HG03520 (cell line): ENCODE results near the gene SGPP1.
"Not testable (repeated sequence)": the region's sequence is repeated elsewhere in the genome, so short reads cannot be mapped to it uniquely, and the experiment has no call there.

ENCODE experiments used
- ATAC-seq: cut with Tn5 transposase; IDR thresholded peaks from one replicate; pipeline ENCODE4 v1.9.1; 2021; ENCODE audit warnings: mild to moderate bottlenecking, moderate library complexity; ENCODE audit not compliant: unreplicated experiment

The SGPP1 gene

GRCh38 chr14:63727231-63727735 lies 582 bp downstream of the SGPP1 start:
- ATAC-seq: peak; percentile 29

DNA sequence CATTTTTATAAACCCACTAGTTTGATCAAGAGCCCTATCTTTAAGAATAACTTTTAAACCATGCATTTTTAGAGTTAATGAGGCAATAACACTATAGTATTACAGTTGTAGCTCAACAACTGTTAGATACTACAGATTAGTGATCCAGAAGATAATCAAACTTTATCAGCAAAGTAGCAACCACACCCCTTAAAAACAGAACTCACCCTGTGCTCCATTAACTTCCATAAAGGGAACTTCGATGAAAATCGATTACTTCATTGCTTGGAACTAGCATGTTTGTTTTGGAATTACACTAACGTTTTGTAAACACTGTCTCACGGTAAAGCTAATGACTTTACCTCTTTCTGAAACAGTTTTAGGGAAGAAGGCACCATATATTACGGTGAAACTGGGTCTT lies 1.4 kb downstream of the SGPP1 start:
- ATAC-seq: no peak

DNA sequence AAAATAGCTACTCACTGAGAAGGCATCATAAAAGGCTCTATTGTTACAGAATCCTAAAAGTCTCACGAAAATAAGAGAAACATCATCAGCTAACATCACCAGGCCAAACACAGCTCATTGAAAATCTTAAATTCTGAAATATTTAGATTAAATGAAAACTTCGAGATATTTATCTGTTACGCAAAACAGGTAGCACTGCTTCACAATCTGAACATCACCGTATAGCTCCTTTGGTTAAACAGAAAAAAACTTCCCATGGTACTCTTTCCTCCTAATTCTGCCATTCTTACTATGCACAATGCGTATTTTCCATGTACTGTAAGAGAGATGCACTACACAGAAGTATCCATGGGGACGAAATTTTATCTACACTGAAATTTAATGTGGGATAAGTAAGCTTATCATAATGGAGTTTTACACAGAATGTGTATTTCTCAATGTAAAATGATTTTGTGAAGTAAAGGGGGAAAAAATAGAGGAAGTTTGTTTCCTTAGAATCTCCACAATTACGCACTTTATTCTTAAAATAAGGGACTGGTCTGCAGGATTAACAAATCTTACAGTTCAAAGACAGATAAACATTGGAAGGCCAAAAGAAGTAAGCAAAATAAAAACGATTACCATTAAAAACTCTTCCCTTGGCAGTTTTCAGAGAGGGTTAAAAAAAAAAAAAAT lies 1.9 kb downstream of the SGPP1 start:
- no peak for ATAC-seq

DNA sequence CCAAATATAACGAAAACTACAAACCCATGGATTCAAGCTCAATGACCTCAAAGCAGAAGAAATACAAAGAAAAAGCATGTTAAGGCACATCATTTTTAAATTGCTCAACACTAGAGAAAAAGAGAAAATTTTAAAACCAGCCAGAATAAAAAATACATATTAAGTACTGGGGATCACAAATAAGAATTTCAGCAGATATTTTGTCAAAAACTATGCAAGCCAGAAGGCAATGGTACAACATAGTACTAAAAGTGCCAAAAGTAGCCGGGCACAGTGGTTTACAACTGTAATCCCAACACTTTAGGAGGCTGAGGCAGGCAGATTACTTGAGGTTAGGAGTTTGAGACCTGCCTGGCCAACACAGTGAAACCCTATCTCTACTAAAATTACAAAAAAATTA lies 10.2 kb downstream of the SGPP1 start:
- no peak for ATAC-seq

- ATAC-seq: no peak
Observed at GRCh38 chr14:63715360-63715759, 12.5 kb downstream of the SGPP1 start.

GRCh38 chr14:63713764-63714163 lies 14.1 kb downstream of the SGPP1 start:
- no peak for ATAC-seq

GRCh38 chr14:63713058-63713457 lies 14.8 kb downstream of the SGPP1 start:
- ATAC-seq: no peak

- no peak for ATAC-seq
Observed at GRCh38 chr14:63712123-63712522, 15.7 kb downstream of the SGPP1 start.

GRCh38 chr14:63710497-63710896 lies 17.4 kb downstream of the SGPP1 start:
- no peak for ATAC-seq

- no peak for ATAC-seq
Observed at GRCh38 chr14:63709589-63709988, 18.3 kb downstream of the SGPP1 start.

DNA sequence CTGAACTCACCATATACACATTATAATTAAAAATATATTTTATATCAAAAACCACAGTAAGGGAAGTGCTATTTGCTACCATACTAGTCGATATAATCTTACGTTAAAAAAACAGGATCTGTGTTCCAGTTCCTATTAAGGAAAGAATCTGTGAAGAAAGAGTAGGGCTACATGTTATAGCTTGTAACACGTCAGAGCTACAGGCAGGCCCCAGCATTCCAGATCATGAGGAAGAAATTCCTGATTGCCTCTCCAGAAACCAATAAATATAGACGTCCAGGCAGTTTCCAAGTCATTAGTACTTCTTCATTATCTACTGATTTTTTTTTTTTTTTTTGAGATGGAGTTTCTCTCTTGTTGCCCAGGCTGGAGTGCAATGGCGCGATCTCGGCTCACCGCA lies 20.6 kb downstream of the SGPP1 start:
- ATAC-seq: no peak

DNA sequence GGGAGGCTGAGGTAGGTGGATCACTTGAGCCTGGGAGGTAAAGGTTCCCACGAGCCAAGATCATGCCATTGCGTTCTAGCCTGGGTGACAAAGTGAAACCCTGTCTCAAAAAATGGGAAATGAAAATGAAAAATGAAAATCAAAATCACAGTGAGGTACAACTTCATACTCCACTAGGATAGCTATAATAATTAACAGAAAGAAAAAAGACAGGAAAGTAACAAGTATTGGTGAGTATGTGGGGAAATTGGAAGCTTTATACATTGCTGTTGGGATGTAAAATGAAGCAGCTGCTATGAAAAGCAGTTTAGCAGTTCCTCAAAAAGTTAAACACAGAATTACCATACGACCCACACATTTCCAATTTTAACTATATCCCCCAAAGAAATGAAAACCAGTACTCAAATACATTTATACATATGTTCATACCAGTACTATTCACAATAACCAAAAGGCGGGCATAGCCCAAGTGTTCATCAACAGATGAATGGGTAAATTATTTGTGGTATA lies 22.2 kb downstream of the SGPP1 start:
- peak; percentile 37 for ATAC-seq

- not testable (repeated sequence) for ATAC-seq
Observed at GRCh38 chr14:63702530-63702929, 25.3 kb downstream of the SGPP1 start.

DNA sequence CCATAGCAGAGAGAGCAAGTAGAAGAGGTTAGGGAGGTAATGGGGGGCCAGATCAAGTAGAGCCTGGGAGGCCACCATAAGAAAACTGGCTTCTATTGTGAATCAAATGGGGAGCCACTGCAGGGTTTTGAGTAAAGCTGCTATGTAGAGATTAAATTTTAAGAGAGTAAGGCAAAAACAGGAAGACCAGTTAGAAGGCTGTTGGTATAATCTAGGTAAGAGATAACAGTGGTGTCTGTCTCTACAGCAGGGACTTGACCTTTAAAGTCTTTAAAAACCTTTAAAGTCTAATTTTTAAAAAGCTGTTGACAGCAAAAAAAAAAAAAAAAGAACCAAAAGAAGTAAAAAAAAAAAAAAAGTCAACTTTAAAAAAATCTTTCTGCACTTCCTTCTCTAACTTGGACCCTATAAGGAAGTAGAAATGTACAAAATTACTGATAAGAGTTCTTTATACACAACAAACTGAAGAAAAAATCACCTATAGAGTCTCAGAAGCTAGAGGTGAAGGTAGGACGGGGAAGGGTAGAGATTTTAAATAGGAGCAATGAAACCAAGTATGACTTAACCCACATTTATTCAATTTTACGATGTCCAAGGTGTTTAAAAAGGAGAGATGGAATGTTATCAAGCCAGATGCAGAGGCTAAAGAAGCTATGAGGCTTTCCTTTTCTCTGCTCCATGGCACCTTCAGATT lies 26.1 kb downstream of the SGPP1 start:
- ATAC-seq: no peak

DNA sequence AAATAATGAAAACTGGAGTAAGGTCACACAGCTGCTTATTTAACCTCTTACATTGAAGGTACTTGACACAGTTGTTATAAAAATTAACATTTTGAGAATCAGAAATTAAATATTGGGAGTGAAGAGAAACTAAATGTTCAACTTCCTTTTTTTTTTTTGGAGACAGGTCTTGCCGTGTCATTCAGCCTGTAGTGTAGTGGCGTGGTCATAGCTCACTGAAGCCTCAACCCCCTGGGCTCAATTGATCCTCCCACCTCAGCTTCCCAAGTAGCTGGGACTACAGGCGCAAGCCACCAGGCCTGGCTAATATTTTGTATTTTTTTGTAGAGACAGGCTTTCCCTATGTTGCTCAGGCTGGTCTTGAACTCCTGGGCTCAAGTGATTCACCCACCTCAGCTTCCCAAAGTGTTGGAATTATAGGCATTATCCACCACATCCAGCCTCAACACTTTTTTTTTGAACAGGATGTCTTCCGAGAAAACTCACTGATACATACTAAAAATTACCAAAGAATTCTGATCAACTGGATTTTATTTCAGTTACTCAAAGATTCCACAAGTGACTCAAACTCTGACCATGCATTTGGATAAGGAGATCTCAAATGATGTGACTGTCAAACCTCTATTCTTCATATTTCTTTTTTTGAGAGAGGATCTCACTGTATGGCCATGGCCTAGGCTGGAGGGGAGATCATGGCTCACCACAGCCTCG lies 35.4 kb downstream of the SGPP1 start:
- no peak for ATAC-seq

GRCh38 chr14:63689132-63689531 lies 38.7 kb downstream of the SGPP1 start:
- no peak for ATAC-seq

GRCh38 chr14:63686926-63687325 lies 40.9 kb downstream of the SGPP1 start:
- no peak for ATAC-seq

DNA sequence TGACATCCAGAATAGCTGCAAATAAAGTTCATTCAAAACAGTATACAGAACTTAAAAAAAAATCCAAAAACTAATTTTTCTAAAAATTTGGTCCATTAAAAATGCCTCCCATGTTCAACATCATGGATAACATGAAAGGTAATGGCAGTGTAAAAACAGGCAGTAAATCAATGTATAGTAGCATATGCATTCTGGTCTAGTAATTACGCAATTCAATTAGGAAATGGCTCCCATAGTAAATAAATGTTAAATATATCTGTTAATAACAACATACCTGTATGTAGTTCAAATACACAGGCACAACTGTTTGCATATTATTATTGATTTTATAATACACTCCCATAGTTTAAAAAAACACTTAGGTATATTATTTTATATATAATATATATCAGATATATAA lies 42.5 kb downstream of the SGPP1 start:
- no peak for ATAC-seq

DNA sequence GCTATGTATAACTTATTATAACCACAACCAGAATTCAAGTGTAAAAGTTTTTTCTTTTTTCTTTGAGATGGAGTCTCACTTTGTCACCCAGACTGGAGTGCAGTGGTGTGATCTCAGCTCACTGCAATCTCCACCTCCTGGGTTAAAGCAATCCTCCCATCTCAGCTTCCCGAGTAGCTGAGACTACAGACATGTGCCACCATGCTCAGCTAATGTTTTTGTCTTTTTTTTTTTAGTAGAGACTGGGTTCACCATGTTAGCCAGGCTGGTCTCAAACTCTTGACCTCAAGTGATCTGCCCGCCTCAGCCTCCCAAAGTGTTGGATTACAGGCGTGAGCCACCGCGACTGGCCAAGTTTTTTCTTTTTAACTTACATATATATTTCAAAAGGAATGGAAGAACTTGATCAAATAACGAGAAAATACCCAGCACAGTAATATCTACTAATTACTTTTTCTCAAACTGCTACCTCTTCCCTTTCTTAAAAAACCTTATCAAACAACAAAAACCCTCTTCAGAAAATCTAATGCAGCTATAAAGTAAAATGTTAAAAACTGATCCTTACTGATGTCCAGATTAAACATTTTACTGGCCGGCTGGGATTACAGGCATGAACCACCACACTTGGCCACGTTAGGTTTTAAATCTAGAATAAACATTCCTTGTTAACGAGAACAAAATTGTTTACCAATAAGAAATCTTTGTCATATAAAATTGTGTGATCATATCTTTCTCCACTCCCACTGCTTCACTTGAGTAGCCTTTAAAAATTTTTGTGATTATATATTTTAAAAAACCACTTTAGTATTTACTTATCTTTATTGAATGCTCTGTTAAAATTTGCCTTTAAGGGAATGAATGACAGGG lies 44.9 kb downstream of the SGPP1 start:
- no peak for ATAC-seq

- no peak for ATAC-seq
Observed at GRCh38 chr14:63678536-63678935, 49.3 kb downstream of the SGPP1 start.

DNA sequence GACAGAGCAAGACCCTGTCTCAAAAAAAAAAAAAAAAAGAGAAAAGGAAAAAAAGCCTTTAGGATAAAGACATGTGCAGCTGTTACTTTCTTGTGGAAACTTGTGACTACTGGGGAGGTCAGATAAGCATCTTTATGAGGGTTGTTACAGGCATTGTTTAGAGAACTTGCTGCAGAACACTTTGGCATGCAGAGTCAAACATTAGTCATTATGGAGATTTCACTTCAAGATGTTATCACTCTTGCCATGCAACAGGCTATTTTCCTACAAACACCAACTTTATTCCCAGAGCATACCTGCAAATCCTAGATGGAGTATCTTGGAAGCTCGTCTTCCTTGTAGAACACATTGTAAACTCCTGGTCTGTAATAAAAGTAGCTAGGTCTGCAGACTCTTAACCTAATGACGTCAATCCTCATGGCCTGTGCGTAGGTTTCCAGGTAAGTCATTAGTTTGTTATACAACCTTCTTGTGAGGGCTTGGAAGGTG lies 49.9 kb downstream of the SGPP1 start:
- no peak for ATAC-seq
